Ishikawa (cell line): ENCODE data around the gene NUP214.

ENCODE experiments used
- CEBPB ChIP-seq: IDR thresholded peaks from 2 replicates; pipeline ENCODE4 v1.6.1; 2012
- CREB1 ChIP-seq: IDR thresholded peaks from 2 replicates; pipeline ENCODE4 v1.6.1; 2012; ENCODE audit warnings: low read depth
- EGR1 ChIP-seq: IDR thresholded peaks from 2 replicates; pipeline ENCODE4 v1.6.1; 2012
- EP300 ChIP-seq: IDR thresholded peaks from 2 replicates; pipeline ENCODE4 v1.6.1; 2012; ENCODE audit warnings: borderline replicate concordance
- FOXM1 ChIP-seq: IDR thresholded peaks from 2 replicates; pipeline ENCODE4 v1.6.1; 2012; ENCODE audit warnings: low read depth, borderline replicate concordance
- MAX ChIP-seq: IDR thresholded peaks from 2 replicates; pipeline ENCODE4 v1.6.1; 2012
- NFIC ChIP-seq: IDR thresholded peaks from 2 replicates; pipeline ENCODE4 v1.6.1; 2012
- RAD21 ChIP-seq: IDR thresholded peaks from 2 replicates; pipeline ENCODE4 v1.6.1; 2012; ENCODE audit warnings: low read depth
- TAF1 ChIP-seq: IDR thresholded peaks from 2 replicates; pipeline ENCODE4 v1.6.1; 2012; ENCODE audit warnings: low read depth, mild to moderate bottlenecking
- TCF12 ChIP-seq: IDR thresholded peaks from 2 replicates; pipeline ENCODE4 v1.6.1; 2012; ENCODE audit warnings: low read depth
- TEAD4 ChIP-seq: IDR thresholded peaks from 2 replicates; pipeline ENCODE4 v1.6.1; 2012
- USF1 ChIP-seq: IDR thresholded peaks from 2 replicates; pipeline ENCODE4 v1.6.1; 2012
- YY1 ChIP-seq: IDR thresholded peaks from 2 replicates; pipeline ENCODE4 v1.6.1; 2012; ENCODE audit warnings: low read depth
- ZBTB7A ChIP-seq: IDR thresholded peaks from 2 replicates; pipeline ENCODE4 v1.6.1; 2012; ENCODE audit warnings: low read depth
- TF ChIP-seq, protein P1 (sequence below): IDR thresholded peaks from 2 replicates; pipeline ENCODE4 v1.6.1; 2012; ENCODE audit warnings: low read depth, mild to moderate bottlenecking

NUP214 gene

GRCh38 chr9:131160416-131161112, 35.2 kb downstream of the NUP214 start:
- TF ChIP-seq, protein P1, sequence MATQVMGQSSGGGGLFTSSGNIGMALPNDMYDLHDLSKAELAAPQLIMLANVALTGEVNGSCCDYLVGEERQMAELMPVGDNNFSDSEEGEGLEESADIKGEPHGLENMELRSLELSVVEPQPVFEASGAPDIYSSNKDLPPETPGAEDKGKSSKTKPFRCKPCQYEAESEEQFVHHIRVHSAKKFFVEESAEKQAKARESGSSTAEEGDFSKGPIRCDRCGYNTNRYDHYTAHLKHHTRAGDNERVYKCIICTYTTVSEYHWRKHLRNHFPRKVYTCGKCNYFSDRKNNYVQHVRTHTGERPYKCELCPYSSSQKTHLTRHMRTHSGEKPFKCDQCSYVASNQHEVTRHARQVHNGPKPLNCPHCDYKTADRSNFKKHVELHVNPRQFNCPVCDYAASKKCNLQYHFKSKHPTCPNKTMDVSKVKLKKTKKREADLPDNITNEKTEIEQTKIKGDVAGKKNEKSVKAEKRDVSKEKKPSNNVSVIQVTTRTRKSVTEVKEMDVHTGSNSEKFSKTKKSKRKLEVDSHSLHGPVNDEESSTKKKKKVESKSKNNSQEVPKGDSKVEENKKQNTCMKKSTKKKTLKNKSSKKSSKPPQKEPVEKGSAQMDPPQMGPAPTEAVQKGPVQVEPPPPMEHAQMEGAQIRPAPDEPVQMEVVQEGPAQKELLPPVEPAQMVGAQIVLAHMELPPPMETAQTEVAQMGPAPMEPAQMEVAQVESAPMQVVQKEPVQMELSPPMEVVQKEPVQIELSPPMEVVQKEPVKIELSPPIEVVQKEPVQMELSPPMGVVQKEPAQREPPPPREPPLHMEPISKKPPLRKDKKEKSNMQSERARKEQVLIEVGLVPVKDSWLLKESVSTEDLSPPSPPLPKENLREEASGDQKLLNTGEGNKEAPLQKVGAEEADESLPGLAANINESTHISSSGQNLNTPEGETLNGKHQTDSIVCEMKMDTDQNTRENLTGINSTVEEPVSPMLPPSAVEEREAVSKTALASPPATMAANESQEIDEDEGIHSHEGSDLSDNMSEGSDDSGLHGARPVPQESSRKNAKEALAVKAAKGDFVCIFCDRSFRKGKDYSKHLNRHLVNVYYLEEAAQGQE = no peak
- no peak for TF ChIP-seq CEBPB
- no peak for TF ChIP-seq MAX

DNA sequence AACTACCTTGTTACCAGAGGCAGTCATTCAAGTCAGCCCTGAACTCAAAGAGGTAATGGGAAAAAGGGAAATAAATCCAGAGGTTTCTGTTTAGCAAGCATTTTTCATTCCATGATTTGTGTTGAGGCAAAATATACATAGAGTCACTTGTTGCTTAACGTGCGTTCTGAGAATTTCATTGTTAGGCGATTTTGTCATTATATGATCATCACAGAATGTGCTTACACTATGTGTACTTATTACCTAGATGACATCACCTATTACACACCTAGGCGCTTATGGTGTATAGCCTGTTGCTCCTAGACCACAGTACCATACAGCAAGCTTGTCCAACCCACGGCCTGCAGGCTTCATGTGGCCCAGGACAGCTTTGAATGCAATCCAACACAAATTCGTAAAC, 36.2 kb downstream of the NUP214 start:
- TF ChIP-seq RAD21 = no peak
- TF ChIP-seq CREB1 = no peak
- no peak for TF ChIP-seq ZBTB7A
- TF ChIP-seq EP300 = no peak
- no peak for TF ChIP-seq USF1

DNA sequence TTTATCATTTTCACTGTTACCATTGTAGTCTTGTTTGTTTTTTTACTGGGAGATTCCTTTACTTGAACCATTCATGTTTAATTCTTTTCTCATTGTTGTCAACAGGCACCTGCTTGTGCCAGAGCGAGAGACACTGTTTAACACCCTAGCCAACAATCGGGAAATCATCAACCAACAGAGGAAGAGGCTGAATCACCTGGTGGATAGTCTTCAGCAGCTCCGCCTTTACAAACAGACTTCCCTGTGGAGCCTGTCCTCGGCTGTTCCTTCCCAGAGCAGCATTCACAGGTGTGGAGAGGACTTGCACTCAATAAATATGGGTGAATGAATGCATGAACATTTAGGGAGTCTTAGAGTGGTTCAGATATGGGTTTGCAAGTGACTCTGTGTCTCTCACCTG, 37.5 kb downstream of the NUP214 start:
- TF ChIP-seq FOXM1 (no peak), MAX (no peak)

DNA sequence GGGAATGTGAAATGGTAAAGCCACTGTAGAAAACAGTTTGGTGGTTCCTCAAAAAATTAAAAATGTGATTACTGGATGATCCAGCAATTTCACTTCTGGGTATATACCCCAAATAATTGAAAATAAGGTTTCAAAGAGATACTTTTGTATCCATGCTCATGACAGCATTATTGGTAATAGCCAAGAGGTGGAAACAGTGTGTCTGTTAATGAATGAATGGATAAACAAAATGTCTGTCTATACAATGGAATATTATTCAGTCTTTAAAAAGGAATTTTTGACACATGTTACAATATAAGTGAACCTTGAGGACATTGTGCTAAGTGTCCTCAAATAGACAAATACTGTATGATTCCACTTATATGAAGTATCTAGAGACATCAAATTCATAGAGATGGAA, 40.1 kb downstream of the NUP214 start:
- TF ChIP-seq, protein P1 = no peak
- no peak for TF ChIP-seq EGR1
- no peak for TF ChIP-seq YY1
- no peak for TF ChIP-seq USF1
- TF ChIP-seq RAD21 = no peak

GRCh38 chr9:131167146-131167692, 41.8 kb downstream of the NUP214 start:
- no peak for TF ChIP-seq FOXM1
- TF ChIP-seq CREB1 = no peak
- TF ChIP-seq NFIC = no peak
- no peak for TF ChIP-seq TAF1
- no peak for TF ChIP-seq EGR1
- TF ChIP-seq, protein P1 = no peak
- TF ChIP-seq USF1 = no peak
- no peak for TF ChIP-seq MAX
- no peak for TF ChIP-seq TEAD4
- no peak for TF ChIP-seq TCF12
- TF ChIP-seq ZBTB7A = no peak
- TF ChIP-seq RAD21 = no peak
- no peak for TF ChIP-seq CEBPB
